LNCAP (cell line): ENCODE measurements around the gene SLC6A18.

Experiments used
- CTCF ChIP-seq: fragments of 450-650 bp; IDR thresholded peaks from 2 replicates; pipeline ENCODE4 v1.5.1; 2017; ENCODE audit warnings: mild to moderate bottlenecking

The SLC6A18 gene

GRCh38 chr5:1244255-1244654, 19.1 kb downstream of the SLC6A18 start:
- TF ChIP-seq CTCF = no peak

- TF ChIP-seq CTCF = 0 out of 2 replicates have a peak, but pooled peaks have one; percentile 7
Measured at GRCh38 chr5:1244976-1245375, 19.8 kb downstream of the SLC6A18 start.

- no peak for TF ChIP-seq CTCF
Measured at GRCh38 chr5:1245905-1246576, 20.9 kb downstream of the SLC6A18 start.

- no peak for TF ChIP-seq CTCF
Measured at GRCh38 chr5:1246711-1247431, 21.7 kb downstream of the SLC6A18 start.

GRCh38 chr5:1247811-1248210, 22.6 kb downstream of the SLC6A18 start:
- TF ChIP-seq CTCF = no peak

- TF ChIP-seq CTCF = no peak
Measured at GRCh38 chr5:1249366-1250280, 24.4 kb downstream of the SLC6A18 start.

- TF ChIP-seq CTCF = no peak
Measured at GRCh38 chr5:1251678-1252580, 26.7 kb downstream of the SLC6A18 start.
